Measurements from ENCODE around the gene IRAK2.
A peak's percentile ranks its signal among the peaks of the same experiment; 100 is the strongest.

Gene IRAK2

DNA sequence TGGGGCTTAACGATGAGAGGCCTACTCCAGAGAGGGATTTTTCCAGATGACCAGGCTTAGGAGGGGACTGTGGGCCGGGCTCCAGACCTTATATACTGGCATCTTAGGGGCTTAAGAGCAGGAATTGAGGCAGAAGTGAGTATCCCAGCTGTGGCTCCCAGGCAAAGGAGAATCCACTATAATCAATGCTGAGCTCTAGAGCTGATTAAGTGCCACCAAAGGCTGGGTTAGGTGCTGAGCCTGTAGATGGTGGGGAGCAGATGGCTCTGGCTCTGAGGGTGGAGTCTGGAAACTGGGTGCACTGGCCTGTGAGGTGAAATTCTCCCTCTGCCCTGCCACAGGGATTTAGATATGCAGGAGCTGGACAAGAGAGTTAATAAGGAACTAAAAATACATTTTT, 23.2 kb downstream of the IRAK2 start:
- H3K9ac ChIP-seq (ENCODE audit: low read length) = no peak overlapping the region
- no peak overlapping the region for H2AFZ ChIP-seq (ENCODE audit: low read depth, low read length)
- H2BK120ac ChIP-seq (ENCODE audit: low read depth, low read length) = no peak overlapping the region
- H3K79me1 ChIP-seq (replicated peaks; ENCODE audit: low read length, poor library complexity, severe bottlenecking) = peaks cover 18% of the 10 kb centered on the region
- no peak overlapping the region for H4K91ac ChIP-seq (ENCODE audit: low read length)
- 82% methylated on average over 2 of the region's 2 CpGs for WGBS
- H2BK12ac ChIP-seq (ENCODE audit: low read length in 2 of 2) = no peak overlapping the region
- H2BK5ac ChIP-seq (ENCODE audit: low read depth, low read length, poor library complexity, severe bottlenecking) = no peak overlapping the region
- H3K23ac ChIP-seq (ENCODE audit: low read length in 2 of 2) = no peak overlapping the region
- H3K4me1 ChIP-seq (ENCODE audit: control insufficient read depth, insufficient read depth, low read depth, low read length) = peaks cover 23% of the 10 kb centered on the region
- no peak overlapping the region for H2BK15ac ChIP-seq (ENCODE audit: low read depth, poor library complexity, severe bottlenecking)
- no peak overlapping the region for H3K4ac ChIP-seq (ENCODE audit: low read depth in 1 of 2, low read length in 2 of 2)
- H3K4me2 ChIP-seq (ENCODE audit: low read length, poor library complexity, severe bottlenecking) = no peak overlapping the region
- no peaks in the 10 kb centered on the region for H3K27me3 ChIP-seq (ENCODE audit: control insufficient read depth in 1 of 2, insufficient read depth in 1 of 2, low read length in 2 of 2)
- peak overlapping the region; percentile 8 for H2AK5ac ChIP-seq (ENCODE audit: low read length, severe bottlenecking)
- no peaks in the 10 kb centered on the region for H3K9me3 ChIP-seq (ENCODE audit: control insufficient read depth, low read length)
- peaks cover 6 to 27% of the 10 kb centered on the region in 2 experiments for H3K36me3 ChIP-seq (ENCODE audit: control insufficient read depth in 1 of 2, insufficient read depth in 2 of 2, low read depth in 1 of 2, low read length in 2 of 2)
- H3K27ac ChIP-seq (ENCODE audit: low read length, poor library complexity, severe bottlenecking) = no peak overlapping the region
- no peak overlapping the region for H3K18ac ChIP-seq (ENCODE audit: low read depth in 1 of 2, low read length in 2 of 2)
- no peak overlapping the region for H3K4me3 ChIP-seq (ENCODE audit: insufficient read depth in 1 of 2, low read depth in 1 of 2, low read length in 2 of 2)
- no peak for DNase-seq
- no peak overlapping the region for H4K8ac ChIP-seq (ENCODE audit: low read length)
- no peak overlapping the region for H3K14ac ChIP-seq (ENCODE audit: low read length in 2 of 2)

GRCh38 chr3:10188804-10189556, 24.3 kb downstream of the IRAK2 start:
- H3K9me3 ChIP-seq (ENCODE audit: control insufficient read depth, low read length) = no peaks in the 10 kb centered on the region
- peaks cover 31% of the 10 kb centered on the region for H3K4me1 ChIP-seq (ENCODE audit: control insufficient read depth, insufficient read depth, low read depth, low read length)
- no peak overlapping the region for H4K91ac ChIP-seq (ENCODE audit: low read length)
- no peak overlapping the region for H2BK5ac ChIP-seq (ENCODE audit: low read depth, low read length, poor library complexity, severe bottlenecking)
- H2BK15ac ChIP-seq (ENCODE audit: low read depth, poor library complexity, severe bottlenecking) = peak overlapping the region; percentile 0
- no peak overlapping the region for H3K9ac ChIP-seq (ENCODE audit: low read length)
- no peak overlapping the region for H3K4me2 ChIP-seq (ENCODE audit: low read length, poor library complexity, severe bottlenecking)
- no peak overlapping the region for H4K8ac ChIP-seq (ENCODE audit: low read length)
- 91% methylated on average over 11 of the region's 11 CpGs for whole genome bisulfite sequencing
- no peak overlapping the region for H3K14ac ChIP-seq (ENCODE audit: low read length in 2 of 2)
- peaks cover 14% of the 10 kb centered on the region for H3K79me1 ChIP-seq (replicated peaks; ENCODE audit: low read length, poor library complexity, severe bottlenecking)
- peak overlapping the region in 1 of 2 experiments; percentile 49 for H2BK12ac ChIP-seq (ENCODE audit: low read length in 2 of 2)
- peak overlapping the region in 1 of 2 experiments; percentile 0 for H3K4me3 ChIP-seq (ENCODE audit: insufficient read depth in 1 of 2, low read depth in 1 of 2, low read length in 2 of 2)
- H3K27me3 ChIP-seq (ENCODE audit: control insufficient read depth in 1 of 2, insufficient read depth in 1 of 2, low read length in 2 of 2) = no peaks in the 10 kb centered on the region
- H2AK5ac ChIP-seq (ENCODE audit: low read length, severe bottlenecking) = no peak overlapping the region
- DNase-seq = no peak
- H3K27ac ChIP-seq (ENCODE audit: low read length, poor library complexity, severe bottlenecking) = no peak overlapping the region
- H2AFZ ChIP-seq (ENCODE audit: low read depth, low read length) = no peak overlapping the region
- no peak overlapping the region for H2BK120ac ChIP-seq (ENCODE audit: low read depth, low read length)
- H3K36me3 ChIP-seq (ENCODE audit: control insufficient read depth in 1 of 2, insufficient read depth in 2 of 2, low read depth in 1 of 2, low read length in 2 of 2) = peaks cover 2 to 19% of the 10 kb centered on the region in 2 experiments
- peak overlapping the region in 1 of 2 experiments; percentile 21 for H3K18ac ChIP-seq (ENCODE audit: low read depth in 1 of 2, low read length in 2 of 2)
- no peak overlapping the region for H3K23ac ChIP-seq (ENCODE audit: low read length in 2 of 2)
- H3K4ac ChIP-seq (ENCODE audit: low read depth in 1 of 2, low read length in 2 of 2) = no peak overlapping the region

GRCh38 chr3:10189557-10190354, 25.0 kb downstream of the IRAK2 start:
- Histone ChIP-seq H2AFZ (ENCODE audit: low read depth, low read length) (no peak overlapping the region), H4K91ac (ENCODE audit: low read length) (no peak overlapping the region), H2BK120ac (ENCODE audit: low read depth, low read length) (no peak overlapping the region), H3K4me2 (ENCODE audit: low read length, poor library complexity, severe bottlenecking) (no peak overlapping the region), H3K18ac (ENCODE audit: low read depth in 1 of 2, low read length in 2 of 2) (peak overlapping the region in 1 of 2 experiments; percentile 2), H3K4me3 (ENCODE audit: insufficient read depth in 1 of 2, low read depth in 1 of 2, low read length in 2 of 2) (no peak overlapping the region), H2BK12ac (ENCODE audit: low read length in 2 of 2) (peak overlapping the region in 1 of 2 experiments; percentile 0), H3K27me3 (ENCODE audit: control insufficient read depth in 1 of 2, insufficient read depth in 1 of 2, low read length in 2 of 2) (no peaks in the 10 kb centered on the region), H2BK5ac (ENCODE audit: low read depth, low read length, poor library complexity, severe bottlenecking) (no peak overlapping the region), H3K27ac (ENCODE audit: low read length, poor library complexity, severe bottlenecking) (no peak overlapping the region), H3K23ac (ENCODE audit: low read length in 2 of 2) (no peak overlapping the region), H3K14ac (ENCODE audit: low read length in 2 of 2) (no peak overlapping the region), H2BK15ac (ENCODE audit: low read depth, poor library complexity, severe bottlenecking) (no peak overlapping the region), H3K9ac (ENCODE audit: low read length) (peak overlapping the region; percentile 10), H3K4ac (ENCODE audit: low read depth in 1 of 2, low read length in 2 of 2) (no peak overlapping the region), H3K36me3 (ENCODE audit: control insufficient read depth in 1 of 2, insufficient read depth in 2 of 2, low read depth in 1 of 2, low read length in 2 of 2) (peaks cover 0 to 14% of the 10 kb centered on the region in 2 experiments), H3K4me1 (ENCODE audit: control insufficient read depth, insufficient read depth, low read depth, low read length) (peaks cover 36% of the 10 kb centered on the region), H2AK5ac (ENCODE audit: low read length, severe bottlenecking) (peak overlapping the region; percentile 5), H4K8ac (ENCODE audit: low read length) (peak overlapping the region; percentile 73), H3K9me3 (ENCODE audit: control insufficient read depth, low read length) (no peaks in the 10 kb centered on the region), H3K79me1 (replicated peaks; ENCODE audit: low read length, poor library complexity, severe bottlenecking) (peaks cover 14% of the 10 kb centered on the region)
- no peak for DNase-seq
- 90% methylated on average over 7 of the region's 7 CpGs for WGBS

Data from mesenchymal stem cell (in vitro differentiated cells and primary cell).